HG03442 (cell line): Measurements from ENCODE around the gene ZNHIT3.
A peak's percentile ranks its signal among the peaks of the same experiment; 100 is the strongest.

Experiments used
- ATAC-seq: cut with Tn5 transposase; IDR thresholded peaks from one replicate; pipeline ENCODE4 v1.9.1; 2021; ENCODE audit warnings: mild to moderate bottlenecking, moderate library complexity; ENCODE audit not compliant: unreplicated experiment

ZNHIT3 gene

DNA sequence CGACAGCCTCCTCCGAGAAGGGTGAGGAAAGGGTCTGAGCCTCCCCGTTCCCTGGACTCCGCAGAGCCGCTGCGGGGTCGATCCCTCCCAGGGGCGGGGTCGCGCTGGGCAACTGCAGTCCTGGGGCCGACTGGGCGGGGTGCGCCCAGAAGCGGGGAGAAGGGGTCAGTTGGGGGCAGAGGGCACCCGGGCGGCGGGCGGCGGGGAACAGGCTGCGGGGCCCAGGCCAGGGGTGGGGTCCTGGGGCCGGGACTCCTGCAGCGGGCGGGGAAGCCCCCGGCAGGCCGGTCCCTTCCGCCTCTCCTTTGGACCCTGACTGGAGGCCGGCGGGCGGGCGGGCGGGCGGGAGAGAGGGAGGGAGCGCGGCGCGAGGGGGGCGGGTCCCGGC lies 58.6 kb downstream of the ZNHIT3 start:
- peak; percentile 37 for ATAC-seq
